Naive B cell (primary cell): ENCODE measurements around the gene SCTR. TPM values are rescaled to one million over a fixed set of nuclear protein-coding genes. Genes with fewer than 3 reads are reported as not detected.

Experiments
- ATAC-seq, 2 donors: fragments of 150-1000 bp; cut with Tn5 transposase; 2 replicates each; pipeline ENCODE4 v1.10.0; 2021; ENCODE audit warnings: low read depth in 2 of 2, mild to moderate bottlenecking in 2 of 2, moderate library complexity in 2 of 2
- DNase-seq: peaks from one replicate; pipeline ENCODE4 v3.0.0; 2022
- H3K27ac Mint-ChIP-seq, 6 donors: one replicate each; pipeline ENCODE4 v1.8.0; 2020 to 2022; ENCODE audit warnings: mild to moderate bottlenecking in 6 of 6, mixed read lengths in 6 of 6, moderate library complexity in 5 of 6, inconsistent platforms in 2 of 6
- H3K27me3 Mint-ChIP-seq, 3 donors: one replicate each; pipeline ENCODE4 v1.8.0; 2021 to 2022; ENCODE audit warnings: mixed read lengths in 3 of 3, mild to moderate bottlenecking in 1 of 3
- H3K36me3 Mint-ChIP-seq, 2 donors: one replicate each; pipeline ENCODE4 v1.8.0; 2020 to 2022; ENCODE audit warnings: mixed read lengths in 2 of 2, inconsistent platforms in 1 of 2, mild to moderate bottlenecking in 1 of 2
- H3K4me1 Mint-ChIP-seq, 3 donors: one replicate each; pipeline ENCODE4 v1.8.0; 2020 to 2022; ENCODE audit warnings: mixed read lengths in 3 of 3, inconsistent platforms in 1 of 3, mild to moderate bottlenecking in 1 of 3, moderate library complexity in 1 of 3
- H3K4me3 Mint-ChIP-seq, 8 donors: one replicate each; pipeline ENCODE4 v1.8.0; 2020 to 2022; ENCODE audit warnings: mild to moderate bottlenecking in 8 of 8, mixed read lengths in 8 of 8, moderate library complexity in 8 of 8, inconsistent platforms in 2 of 8
- H3K9me3 Mint-ChIP-seq, 7 donors: one replicate each; pipeline ENCODE4 v1.8.0; 2020 to 2022; ENCODE audit warnings: mixed read lengths in 7 of 7, mild to moderate bottlenecking in 5 of 7, inconsistent platforms in 2 of 7, moderate library complexity in 1 of 7
- polyA plus RNA-seq, 6 donors: library from polyadenylated mRNA; unstranded; fragments of 300-500 nt; fragmentation: Illumina TruSeq; gene quantifications; one replicate each; pipeline ENCODE4 v1.2.3, GENCODE V29; 2021; ENCODE audit warnings: low read depth in 6 of 6

The SCTR gene
- polyA plus RNA-seq, 6 donors from 2014 or later, result not detected

DNA sequence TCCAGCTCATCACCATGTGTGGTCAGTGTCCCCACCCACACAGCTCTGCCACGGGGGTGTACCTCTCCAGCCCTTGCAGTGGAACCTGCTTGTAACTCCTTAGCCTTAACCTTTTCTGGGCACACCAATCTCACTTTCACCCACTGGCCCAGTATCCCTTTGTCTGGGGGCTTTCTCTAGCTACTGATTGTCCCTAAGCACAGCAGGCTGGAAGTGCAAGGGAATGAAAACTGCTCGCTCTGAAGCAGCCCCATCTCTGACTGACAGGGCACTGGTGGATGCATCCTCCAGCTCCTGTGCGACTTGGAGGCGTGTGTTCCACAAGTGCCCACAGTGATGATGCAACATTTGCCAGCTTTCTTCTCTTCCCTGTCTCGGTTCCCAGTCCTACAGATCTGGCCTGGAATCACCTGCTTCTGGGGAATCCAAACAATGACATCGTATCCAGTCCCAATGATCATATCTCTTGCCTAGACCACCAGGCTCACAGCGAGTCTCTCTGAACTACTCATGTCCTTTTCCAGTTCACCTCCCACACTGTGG lies 33.6 kb downstream of the SCTR start:
- H3K4me1 Mint-ChIP-seq, result no peaks in the 10 kb centered on the region
- peaks cover 12 to 31% (median 20%) of the 10 kb centered on the region in 3 donors for H3K27me3 Mint-ChIP-seq
- no peaks in the 10 kb centered on the region for H3K36me3 Mint-ChIP-seq
- peak overlapping the region in 1 of 8 donors; percentile 43 for H3K4me3 Mint-ChIP-seq
- ATAC-seq (no peak), DNase-seq (no peak)
- peak overlapping the region in 1 of 6 donors; percentile 48 for H3K27ac Mint-ChIP-seq
- H3K9me3 Mint-ChIP-seq, result no peaks in the 10 kb centered on the region

- Mint-ChIP-seq H3K36me3 (no peaks in the 10 kb centered on the region), H3K27ac (no peak overlapping the region), H3K4me1 (no peaks in the 10 kb centered on the region), H3K4me3 (no peak overlapping the region), H3K9me3 (no peaks in the 10 kb centered on the region), H3K27me3 (peaks cover 8 to 29% (median 15%) of the 10 kb centered on the region in 3 donors)
- no peak for DNase-seq
- ATAC-seq, result no peak
These were observed 34.2 kb downstream of the SCTR start for GRCh38 chr2:119490106-119490505.

DNA sequence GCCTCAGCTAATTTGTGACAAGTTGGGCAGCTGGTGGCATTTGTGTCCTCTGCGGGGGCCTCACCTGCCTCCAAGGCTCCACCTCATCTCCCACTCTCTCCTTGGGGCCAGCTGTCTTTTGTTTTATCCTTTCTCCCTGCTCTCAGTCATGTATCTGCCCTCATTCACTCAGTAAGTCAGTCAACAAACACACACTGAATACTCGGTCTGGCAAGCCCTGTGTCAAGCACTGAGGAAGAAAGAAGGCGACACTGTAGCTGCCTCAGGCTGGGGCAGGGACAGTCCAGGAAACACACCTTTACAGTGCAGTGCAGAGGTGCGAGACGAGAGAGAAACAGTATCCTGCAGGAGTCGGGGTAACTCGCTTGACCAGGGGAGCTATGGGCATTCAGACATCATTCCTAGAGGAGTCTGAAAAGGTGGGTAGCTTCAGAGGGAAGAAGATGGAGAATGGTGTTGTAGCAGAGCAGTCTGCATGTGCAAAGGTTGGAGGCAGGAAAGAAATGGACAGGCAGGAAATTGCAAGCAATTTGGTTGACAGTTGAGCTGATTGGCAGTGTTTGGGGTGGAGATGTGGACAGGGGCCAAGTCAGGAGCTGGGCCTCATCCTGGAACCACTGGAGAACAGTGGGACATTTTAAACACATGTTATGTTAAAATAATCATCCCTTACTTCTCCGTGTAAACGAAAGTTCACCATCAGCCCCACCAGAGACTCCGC lies 34.9 kb downstream of the SCTR start:
- DNase-seq (no peak), ATAC-seq (no peak)
- Mint-ChIP-seq H3K4me3 (no peak overlapping the region), H3K27ac (no peak overlapping the region), H3K27me3 (peaks cover 3 to 23% (median 10%) of the 10 kb centered on the region in 3 donors), H3K36me3 (no peaks in the 10 kb centered on the region), H3K4me1 (no peaks in the 10 kb centered on the region), H3K9me3 (no peaks in the 10 kb centered on the region)

GRCh38 chr2:119488245-119489214 lies 35.8 kb downstream of the SCTR start:
- H3K27ac Mint-ChIP-seq, result peak overlapping the region in 1 of 6 donors; percentile 40
- ATAC-seq (no peak), DNase-seq (no peak)
- peak overlapping the region in 1 of 8 donors; percentile 53 for H3K4me3 Mint-ChIP-seq
- no peaks in the 10 kb centered on the region for H3K4me1 Mint-ChIP-seq
- no peaks in the 10 kb centered on the region for H3K9me3 Mint-ChIP-seq
- peaks cover 3 to 30% (median 17%) of the 10 kb centered on the region in 3 donors for H3K27me3 Mint-ChIP-seq
- no peaks in the 10 kb centered on the region for H3K36me3 Mint-ChIP-seq

DNA sequence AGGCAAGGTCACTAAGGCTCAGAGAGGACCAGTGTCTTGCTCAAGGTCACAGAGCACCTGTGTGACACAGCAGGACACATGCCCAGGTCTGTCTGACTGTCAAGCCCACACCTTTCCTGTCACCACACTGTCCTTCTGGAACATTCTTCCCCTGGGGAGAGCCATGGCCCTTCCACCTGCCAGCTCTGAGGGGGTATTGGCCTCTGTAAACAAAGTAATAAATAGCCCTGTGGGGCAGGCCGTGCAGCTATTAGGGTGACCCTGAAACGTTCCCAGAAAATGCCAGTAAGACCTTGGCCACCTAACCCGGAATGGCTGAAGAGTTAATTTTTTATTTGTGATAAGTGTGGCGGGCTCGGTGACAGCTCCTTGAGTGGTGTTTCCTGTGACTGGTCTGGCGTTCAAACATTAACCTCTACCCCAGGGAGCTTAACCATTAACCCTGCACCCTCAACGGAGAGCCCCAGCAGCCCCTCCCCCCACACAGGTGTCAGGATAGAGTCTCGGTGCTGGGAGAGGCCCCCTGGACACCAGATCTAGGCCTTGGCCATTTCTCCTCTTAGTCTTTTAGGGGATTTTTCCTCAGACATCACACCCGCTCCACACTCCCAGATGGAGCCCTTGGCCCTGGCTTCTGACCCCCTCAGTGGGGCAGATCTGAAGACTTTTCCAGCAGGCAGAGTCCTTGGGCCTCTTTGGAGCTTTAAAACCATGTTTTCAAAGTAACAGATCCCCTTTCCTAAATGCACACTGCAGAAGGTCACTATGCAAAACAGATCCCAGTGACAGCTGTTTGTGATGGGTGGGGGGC lies 36.6 kb downstream of the SCTR start:
- no peaks in the 10 kb centered on the region for H3K9me3 Mint-ChIP-seq
- H3K4me3 Mint-ChIP-seq, result peak overlapping the region in 1 of 8 donors; percentile 53
- no peak for ATAC-seq
- no peaks in the 10 kb centered on the region for H3K4me1 Mint-ChIP-seq
- H3K36me3 Mint-ChIP-seq, result no peaks in the 10 kb centered on the region
- peaks cover 3 to 31% (median 17%) of the 10 kb centered on the region in 3 donors for H3K27me3 Mint-ChIP-seq
- peak overlapping the region in 2 of 6 donors; percentile 31 to 40 for H3K27ac Mint-ChIP-seq
- DNase-seq, result no peak

DNA sequence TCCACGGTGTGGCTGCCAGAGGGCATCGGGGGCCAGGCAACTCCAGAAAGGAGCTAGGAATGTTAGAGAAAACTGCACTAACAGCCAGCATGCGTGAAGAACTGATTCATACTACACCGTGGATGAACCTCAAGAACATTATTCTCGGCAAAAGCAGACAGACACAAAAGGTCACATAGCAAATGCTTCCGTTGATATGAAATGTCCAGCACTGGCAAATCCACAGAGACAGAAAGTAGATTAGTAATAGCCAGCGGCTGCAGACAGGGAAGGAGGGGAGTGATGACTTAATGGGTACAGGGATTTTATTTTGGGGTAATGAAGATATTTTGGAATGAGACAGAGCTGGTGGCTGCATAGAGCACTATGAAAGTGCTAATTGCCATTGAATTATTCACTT lies 37.4 kb downstream of the SCTR start:
- Mint-ChIP-seq H3K36me3 (no peaks in the 10 kb centered on the region), H3K4me1 (no peaks in the 10 kb centered on the region), H3K9me3 (no peaks in the 10 kb centered on the region), H3K27ac (peak overlapping the region in 2 of 6 donors; percentile 16 to 43), H3K27me3 (peaks cover 0 to 31% (median 17%) of the 10 kb centered on the region in 3 donors), H3K4me3 (no peak overlapping the region)
- ATAC-seq, result no peak
- no peak for DNase-seq

DNA sequence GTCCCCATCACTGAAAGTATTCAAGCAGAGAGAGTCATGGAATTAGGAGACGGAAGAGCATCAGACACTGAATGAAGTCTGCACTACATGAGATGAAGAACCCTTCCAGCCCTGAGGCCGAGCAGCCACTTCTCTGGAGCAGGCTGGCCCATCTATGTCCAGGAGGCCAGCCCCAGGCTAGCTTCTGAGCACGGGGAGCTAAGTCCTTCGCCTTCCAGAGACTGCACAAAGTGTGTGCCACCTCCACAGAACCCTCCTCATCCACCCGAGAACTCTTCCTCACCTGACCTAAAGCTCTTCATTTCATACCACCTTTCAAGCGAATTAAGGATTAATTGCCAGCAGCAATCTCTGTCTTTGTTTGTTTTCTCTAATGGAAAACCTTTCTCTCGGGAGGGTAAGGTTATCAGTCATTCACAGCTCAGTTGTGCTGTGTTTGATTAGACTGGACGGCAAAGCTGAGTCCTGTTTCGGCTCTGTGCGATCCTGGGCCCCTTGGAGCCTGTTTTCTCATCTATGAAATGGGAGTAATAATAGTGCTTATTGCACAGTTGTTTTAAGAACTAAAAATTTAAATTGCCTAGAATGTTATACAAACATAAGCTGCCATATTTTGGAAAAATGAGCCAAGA lies 38.0 kb downstream of the SCTR start:
- no peak for DNase-seq
- H3K27ac Mint-ChIP-seq, result peak overlapping the region in 1 of 6 donors; percentile 43
- no peaks in the 10 kb centered on the region for H3K4me1 Mint-ChIP-seq
- H3K9me3 Mint-ChIP-seq, result no peaks in the 10 kb centered on the region
- H3K27me3 Mint-ChIP-seq, result peaks cover 0 to 33% (median 21%) of the 10 kb centered on the region in 3 donors
- no peaks in the 10 kb centered on the region for H3K36me3 Mint-ChIP-seq
- ATAC-seq, result no peak
- H3K4me3 Mint-ChIP-seq, result no peak overlapping the region

- DNase-seq (no peak), ATAC-seq (no peak)
- H3K27ac Mint-ChIP-seq, result peak overlapping the region in 1 of 6 donors; percentile 73
- H3K9me3 Mint-ChIP-seq, result no peaks in the 10 kb centered on the region
- no peaks in the 10 kb centered on the region for H3K36me3 Mint-ChIP-seq
- H3K4me1 Mint-ChIP-seq, result no peaks in the 10 kb centered on the region
- H3K27me3 Mint-ChIP-seq, result peaks cover 0 to 30% (median 24%) of the 10 kb centered on the region in 3 donors
- no peak overlapping the region for H3K4me3 Mint-ChIP-seq
These were observed 38.8 kb downstream of the SCTR start for GRCh38 chr2:119485336-119486110.

DNA sequence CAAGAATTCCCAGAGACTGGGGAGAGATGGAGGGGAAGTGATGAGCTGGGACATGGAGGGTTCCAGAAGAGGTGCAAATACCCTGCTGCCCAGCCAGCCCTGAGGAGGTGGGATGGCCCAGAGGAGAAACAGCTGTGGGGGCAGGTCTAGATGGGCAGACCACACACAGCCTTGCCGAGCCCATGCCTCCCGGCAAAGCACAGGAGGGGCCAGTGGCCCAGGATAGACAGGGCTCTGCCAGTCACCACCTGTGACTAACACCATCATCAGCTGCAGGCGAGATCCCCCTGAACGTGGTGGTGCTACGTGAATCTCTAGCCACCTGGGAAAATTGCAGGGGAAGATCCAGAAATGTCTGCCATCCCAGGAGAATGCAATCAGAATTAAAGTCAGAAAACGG lies 39.4 kb downstream of the SCTR start:
- no peak for ATAC-seq
- no peaks in the 10 kb centered on the region for H3K36me3 Mint-ChIP-seq
- no peak overlapping the region for H3K4me3 Mint-ChIP-seq
- H3K27me3 Mint-ChIP-seq, result peaks cover 0 to 25% (median 20%) of the 10 kb centered on the region in 3 donors
- DNase-seq, result no peak
- H3K4me1 Mint-ChIP-seq, result no peaks in the 10 kb centered on the region
- no peaks in the 10 kb centered on the region for H3K9me3 Mint-ChIP-seq
- no peak overlapping the region for H3K27ac Mint-ChIP-seq

DNA sequence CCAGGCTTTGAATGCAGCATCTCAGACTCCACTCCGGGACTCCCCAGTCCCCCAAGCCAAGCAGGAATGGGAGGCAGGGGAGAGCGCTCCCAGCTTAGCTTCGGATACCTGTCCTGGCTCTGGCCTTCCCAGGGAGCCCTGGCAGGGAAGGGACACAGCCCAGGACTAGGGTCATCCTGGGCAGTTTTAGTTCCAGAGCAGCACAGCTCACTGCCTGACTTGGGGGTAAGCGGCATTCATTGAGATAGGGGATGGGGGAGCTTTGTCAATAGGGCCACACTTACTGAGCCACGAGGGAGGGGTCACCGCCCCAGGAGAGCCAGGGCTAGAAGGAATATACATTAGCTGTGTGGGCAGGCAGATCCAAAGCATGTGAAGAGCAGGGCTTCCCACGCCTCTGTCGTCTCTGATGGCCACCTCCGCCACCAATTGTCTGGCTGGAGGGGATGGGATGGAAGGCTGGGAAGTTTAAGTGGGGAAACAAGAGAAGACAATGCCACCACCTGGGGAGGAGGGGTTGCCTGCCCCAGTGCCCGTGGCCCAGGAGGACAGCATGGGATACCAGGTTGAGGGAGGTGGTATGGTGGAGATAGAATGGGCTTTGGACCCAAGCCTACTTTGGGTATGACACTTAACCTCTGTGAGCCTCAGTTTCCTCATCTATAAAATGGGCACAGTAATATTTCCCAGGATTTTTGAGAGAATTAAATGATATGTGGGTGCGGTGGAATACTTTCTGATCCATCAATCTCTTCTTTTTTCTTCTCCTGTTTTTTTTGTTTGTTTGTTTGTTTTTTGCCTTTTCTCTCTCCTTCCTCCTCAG lies 40.2 kb downstream of the SCTR start:
- DNase-seq (no peak), ATAC-seq (no peak)
- Mint-ChIP-seq H3K4me1 (no peaks in the 10 kb centered on the region), H3K36me3 (no peaks in the 10 kb centered on the region), H3K27ac (peak overlapping the region in 2 of 6 donors; percentile 47 to 74), H3K4me3 (peak overlapping the region in 1 of 8 donors; percentile 23), H3K9me3 (no peaks in the 10 kb centered on the region), H3K27me3 (peaks cover 0 to 27% (median 20%) of the 10 kb centered on the region in 3 donors)

- H3K4me3 Mint-ChIP-seq, result no peak overlapping the region
- no peaks in the 10 kb centered on the region for H3K9me3 Mint-ChIP-seq
- no peak overlapping the region for H3K27ac Mint-ChIP-seq
- H3K36me3 Mint-ChIP-seq, result no peaks in the 10 kb centered on the region
- ATAC-seq (no peak), DNase-seq (no peak)
- no peaks in the 10 kb centered on the region for H3K4me1 Mint-ChIP-seq
- H3K27me3 Mint-ChIP-seq, result peaks cover 0 to 34% (median 20%) of the 10 kb centered on the region in 3 donors
These were observed 40.9 kb downstream of the SCTR start for GRCh38 chr2:119483395-119483753.
